HCT116 (cell line): ENCODE measurements around the gene POLR3H. TPM values are rescaled to one million over a fixed set of nuclear protein-coding genes. Genes with fewer than 3 reads are reported as not detected.

Experiments used
- ATAC-seq: fragments of 200-7000 bp; cut with Tn5 transposase; 2 replicates; pipeline ENCODE4 v1.9.1; 2020; ENCODE audit warnings: mild to moderate bottlenecking, moderate library complexity
- BruUV-seq: library from RNA; stranded (reverse); fragments of 400-500 nt; replicated peaks from 2 replicates; lab custom pipeline; 2021; lab: Mats Ljungman, UMichigan
- CTCF ChIA-PET: fragments of 300-600 bp; sonication (Branson Sonifier 250); formaldehyde crosslinking; loops from one replicate; lab custom pipeline; 2021; ENCODE audit warnings: antibody characterized with exemption; lab: Charles Lee
- POLR2A ChIA-PET: fragments of 300-600, 350-600 bp; sonication (Branson Sonifier 250); formaldehyde crosslinking; loops from one replicate; lab custom pipeline; 2021; ENCODE audit warnings: antibody characterized with exemption; lab: Charles Lee
- RAD21 ChIA-PET, 2 experiments: fragments of 300-600 bp; sonication (Branson Sonifier 250); formaldehyde crosslinking; loops; one replicate each; lab custom pipeline; 2023; ENCODE audit warnings: low total read pairs in 2 of 2; ENCODE audit not compliant: uncharacterized antibody in 2 of 2, unreplicated experiment in 2 of 2, low non-redundant PET in 1 of 2; lab: Charles Lee
- DNase-seq: peaks from one replicate; pipeline ENCODE4 v3.0.0-alpha.2; 2010; ENCODE audit warnings: low read depth, low spot score
- H2AFZ ChIP-seq: fragments of 200-600 bp; shearing (Covaris generic), sonication (generic); 2 replicates; pipeline ENCODE4 v1.6.1; 2017; ENCODE audit warnings: low read depth, mixed run types, mixed read lengths, antibody characterized with exemption, low read length; ENCODE audit not compliant: poor library complexity, severe bottlenecking
- H3K27ac ChIP-seq: 2 replicates; pipeline ENCODE4 v1.5.1; 2012; ENCODE audit warnings: low read depth, low read length
- H3K27me3 ChIP-seq: fragments of 200-600 bp; sonication (generic); 2 replicates; pipeline ENCODE4 v1.6.1; 2016; ENCODE audit warnings: mixed run types, low read length, mixed read lengths; ENCODE audit not compliant: insufficient read depth
- H3K36me3 ChIP-seq, 2 experiments: fragments of 200-500 bp in 1 of 2; fragments of 200-600 bp in 1 of 2; sonication (Bioruptor generic) in 1 of 2; sonication (generic) in 1 of 2; 2 replicates each; pipeline versions ENCODE4 v1.5.1 to v1.6.1; 2014 to 2016; ENCODE audit warnings: low read length in 2 of 2, inconsistent platforms in 1 of 2, mixed read lengths in 1 of 2, mixed run types in 1 of 2; ENCODE audit not compliant: insufficient read depth in 2 of 2, control insufficient read depth in 1 of 2
- H3K4me1 ChIP-seq, 2 experiments: fragments of 200-600 bp in 1 of 2; sonication (generic) in 1 of 2; 2 replicates each; pipeline versions ENCODE4 v1.5.1 to v1.6.1; 2012 to 2017; ENCODE audit warnings: low read length in 2 of 2, inconsistent platforms in 1 of 2, mild to moderate bottlenecking in 1 of 2, mixed read lengths in 1 of 2, mixed run types in 1 of 2, moderate library complexity in 1 of 2; ENCODE audit not compliant: insufficient read depth in 2 of 2, control insufficient read depth in 1 of 2
- H3K4me2 ChIP-seq: fragments of 200-600 bp; sonication (generic); 2 replicates; pipeline ENCODE4 v1.6.1; 2017; ENCODE audit warnings: mixed run types, low read length, mixed read lengths
- H3K4me3 ChIP-seq, 2 experiments: fragments of 200-600 bp in 1 of 2; sonication (generic) in 1 of 2; replicated peaks in 1 of 2; 2 replicates each; pipeline ENCODE4 v1.5.1; 2011 to 2016; ENCODE audit warnings: low read length in 2 of 2, control low read depth in 1 of 2, low read depth in 1 of 2, mild to moderate bottlenecking in 1 of 2, mixed read lengths in 1 of 2, mixed run types in 1 of 2
- H3K79me2 ChIP-seq: fragments of 200-600 bp; sonication (generic); 2 replicates; pipeline ENCODE4 v1.6.1; 2017; ENCODE audit warnings: mild to moderate bottlenecking, mixed run types, low read length, moderate library complexity, mixed read lengths; ENCODE audit not compliant: insufficient read depth
- H3K9ac ChIP-seq: fragments of 200-600 bp; sonication (generic); 2 replicates; pipeline ENCODE4 v1.6.1; 2016; ENCODE audit warnings: low read length, mixed read lengths
- H3K9me2 ChIP-seq: fragments of 200-600 bp; sonication (generic), shearing (Covaris generic); 2 replicates; pipeline ENCODE4 v1.6.1; 2017; ENCODE audit warnings: mixed run types, mild to moderate bottlenecking, moderate library complexity; ENCODE audit not compliant: insufficient read depth
- H3K9me3 ChIP-seq, 2 experiments: fragments of 200-500 bp in 1 of 2; fragments of 200-600 bp in 1 of 2; sonication (Bioruptor generic) in 1 of 2; sonication (generic) in 1 of 2; 2 replicates each; pipeline ENCODE4 v1.6.1; 2014 to 2017; ENCODE audit warnings: low read length in 2 of 2, mixed read lengths in 2 of 2, inconsistent platforms in 1 of 2, low read depth in 1 of 2, mild to moderate bottlenecking in 1 of 2, mixed run types in 1 of 2, moderate library complexity in 1 of 2; ENCODE audit not compliant: control insufficient read depth in 1 of 2, insufficient read depth in 1 of 2
- H4K20me1 ChIP-seq: fragments of 200-600 bp; sonication (generic), shearing (Covaris generic); 2 replicates; pipeline ENCODE4 v1.6.1; 2017; ENCODE audit warnings: mixed run types, mild to moderate bottlenecking, moderate library complexity; ENCODE audit not compliant: insufficient read depth
- CBX3 ChIP-seq: IDR thresholded peaks from 2 replicates; pipeline ENCODE4 v1.6.1; 2012; ENCODE audit warnings: low read depth
- CEBPB ChIP-seq: IDR thresholded peaks from 2 replicates; pipeline ENCODE4 v1.6.1; 2012; ENCODE audit warnings: low read depth
- CTCF ChIP-seq, 3 experiments: fragments of 200-600 bp in 1 of 3; sonication (generic) in 1 of 3; IDR thresholded peaks in 2 of 3; conservative IDR thresholded peaks in 1 of 3; 2 replicates each; pipeline ENCODE4 v1.5.1; 2012 to 2017; ENCODE audit warnings: low read depth in 2 of 3, low read length in 2 of 3, antibody characterized with exemption in 1 of 3, borderline replicate concordance in 1 of 3, control low read depth in 1 of 3, mild to moderate bottlenecking in 1 of 3, mixed read lengths in 1 of 3, mixed run types in 1 of 3, moderate library complexity in 1 of 3; ENCODE audit not compliant: insufficient read depth in 1 of 3
- EGR1 ChIP-seq: IDR thresholded peaks from 2 replicates; pipeline ENCODE4 v1.6.1; 2012; ENCODE audit warnings: low read depth
- ELF1 ChIP-seq: IDR thresholded peaks from 2 replicates; pipeline ENCODE4 v1.6.1; 2012; ENCODE audit warnings: low read depth, borderline replicate concordance
- EZH2 ChIP-seq: fragments of 200-600 bp; sonication (generic); IDR thresholded peaks from 2 replicates; pipeline ENCODE4 v1.6.1; 2017; ENCODE audit warnings: antibody characterized with exemption, mixed run types
- EZH2phosphoT487 ChIP-seq: fragments of 200-600 bp; IDR thresholded peaks from 2 replicates; pipeline ENCODE4 v1.6.1; 2018; ENCODE audit warnings: antibody characterized with exemption, borderline replicate concordance
- JUND ChIP-seq: IDR thresholded peaks from 2 replicates; pipeline ENCODE4 v1.6.1; 2012
- MAX ChIP-seq: IDR thresholded peaks from 2 replicates; pipeline ENCODE4 v1.6.1; 2012
- POLR2A ChIP-seq: IDR thresholded peaks from 2 replicates; pipeline ENCODE4 v1.7.0; 2011; ENCODE audit warnings: borderline replicate concordance; ENCODE audit not compliant: insufficient read depth, insufficient read length; ENCODE audit errors: extremely low read depth
- POLR2AphosphoS5 ChIP-seq: IDR thresholded peaks from 2 replicates; pipeline ENCODE4 v1.6.1; 2011; ENCODE audit warnings: mild to moderate bottlenecking, low read depth, low read length, moderate library complexity
- REST ChIP-seq: IDR thresholded peaks from 2 replicates; pipeline ENCODE4 v1.6.1; 2012; ENCODE audit warnings: low read depth
- SP1 ChIP-seq: IDR thresholded peaks from 2 replicates; pipeline ENCODE4 v1.6.1; 2012; ENCODE audit warnings: low read depth
- SRF ChIP-seq: IDR thresholded peaks from 2 replicates; pipeline ENCODE4 v1.6.1; 2012; ENCODE audit warnings: low read depth
- TCF7L2 ChIP-seq: IDR thresholded peaks from 2 replicates; pipeline ENCODE4 v1.7.0; 2011; ENCODE audit warnings: borderline replicate concordance, inconsistent platforms; ENCODE audit not compliant: insufficient read depth, insufficient read length; ENCODE audit errors: extremely low read depth
- YY1 ChIP-seq: IDR thresholded peaks from 2 replicates; pipeline ENCODE4 v1.6.1; 2011; ENCODE audit warnings: low read length, low read depth, moderate library complexity, mild to moderate bottlenecking; ENCODE audit not compliant: insufficient replicate concordance; ENCODE audit errors: extremely low read depth
- ZBTB33 ChIP-seq: IDR thresholded peaks from 2 replicates; pipeline ENCODE4 v1.6.1; 2011; ENCODE audit warnings: mild to moderate bottlenecking, low read length, moderate library complexity; ENCODE audit not compliant: insufficient replicate concordance; ENCODE audit errors: extremely low read depth
- ZFX ChIP-seq: fragments of 450-650 bp; IDR thresholded peaks from 2 replicates; pipeline ENCODE4 v1.6.1; 2017
- ZNF274 ChIP-seq: fragments of 200-500 bp; sonication (Bioruptor generic); IDR thresholded peaks from 2 replicates; pipeline ENCODE4 v1.6.1; 2014; ENCODE audit warnings: mild to moderate bottlenecking, low read depth, low read length, inconsistent platforms
- intact Hi-C: fragments of 100-400 bp; cut with micrococcal nuclease; formaldehyde crosslinking; loops from 2 replicates; pipeline ENCODE4 v1.10.0; 2022
- total RNA-seq: library from RNA; stranded (reverse); gene quantifications from one replicate; pipeline ENCODE4 v1.2.1, GENCODE V29; 2021; ENCODE audit not compliant: unreplicated experiment

The POLR3H gene
- total RNA-seq, 1 experiment from 2014 or later = 62.1 TPM

- RAD21 ChIA-PET = no interaction called here
- CTCF ChIA-PET = interaction anchor here (0.9 kb wide), 1 partner anchor 38 kb away, joined by 3 read pairs; no protein-coding TSS in a partner anchor
- peaks cover 3 to 29% of the 10 kb centered on the region in 2 experiments; a peak in 3 of 4 replicates for H3K4me1 ChIP-seq
- intact Hi-C loops = no loop called here
- 0 out of 4 replicates have a peak, but pooled peaks cover 0 to 3% of the 10 kb centered on the region in 2 experiments for H3K36me3 ChIP-seq
- no peak overlapping the region for H2AFZ ChIP-seq
- no peak for DNase-seq
- no peak overlapping the region for H3K4me2 ChIP-seq
- peaks cover 95% of the 10 kb centered on the region for H3K79me2 ChIP-seq
- no TSS peak for BruUV-seq
- no peak for TF ChIP-seq POLR2A
- TF ChIP-seq CTCF (IDR thresholded peaks at IDR 0.05 in 2 of 3, conservative IDR thresholded peaks at IDR 0.05 in 1 of 3; ENCODE audit: borderline replicate concordance in 1 of 3, insufficient read depth in 1 of 3, low read depth in 2 of 3, low read length in 2 of 3) = no peak
- no peak for TF ChIP-seq CEBPB
- no peak for TF ChIP-seq ZBTB33
- no peak for TF ChIP-seq EGR1
- TF ChIP-seq CBX3 = no peak
- no peak for TF ChIP-seq JUND
- no peak for TF ChIP-seq MAX
- TF ChIP-seq TCF7L2 = no peak
- no peak for TF ChIP-seq YY1
- TF ChIP-seq SP1 = no peak
- TF ChIP-seq REST = no peak
- no peak for TF ChIP-seq ZFX
- no peak for TF ChIP-seq SRF
- TF ChIP-seq ELF1 = no peak
- no peak for TF ChIP-seq POLR2AphosphoS5
- no peak for TF ChIP-seq EZH2phosphoT487
- no peak for TF ChIP-seq ZNF274
- TF ChIP-seq EZH2 = no peak
- H4K20me1 ChIP-seq = peaks cover 12% of the 10 kb centered on the region; the same call in 1 of the 2 replicates
- H3K9me3 ChIP-seq = no peaks in the 10 kb centered on the region
- H3K9ac ChIP-seq = no peak overlapping the region
- POLR2A ChIA-PET = interaction anchor here (2.0 kb wide), 1 partner anchor 11 kb away, joined by 6 read pairs; the partner anchor contains the start of genes ACO2 and PHF5A
- no peaks in the 10 kb centered on the region for H3K9me2 ChIP-seq
- no peaks in the 10 kb centered on the region for H3K27me3 ChIP-seq
- no peak for ATAC-seq
- no peak overlapping the region for H3K27ac ChIP-seq
- no peak overlapping the region for H3K4me3 ChIP-seq
These were observed 64.4 kb downstream of the POLR3H start for GRCh38 chr22:41479671-41480396.
